DMS79 (cell line): ENCODE data around the gene PNPLA7.
A peak's percentile ranks its signal among the peaks of the same experiment; 100 is the strongest.
"Not testable (repeated sequence)": the region's sequence is repeated elsewhere in the genome, so short reads cannot be mapped to it uniquely, and the experiment has no call there.

Experiments
- DNase-seq: peaks from one replicate; lab custom pipeline; 2025; lab: John Stamatoyannopoulos, UW

Gene PNPLA7

GRCh38 chr9:137575364-137575715, 25.1 kb upstream of the PNPLA7 start:
- DNase-seq = no peak

DNA sequence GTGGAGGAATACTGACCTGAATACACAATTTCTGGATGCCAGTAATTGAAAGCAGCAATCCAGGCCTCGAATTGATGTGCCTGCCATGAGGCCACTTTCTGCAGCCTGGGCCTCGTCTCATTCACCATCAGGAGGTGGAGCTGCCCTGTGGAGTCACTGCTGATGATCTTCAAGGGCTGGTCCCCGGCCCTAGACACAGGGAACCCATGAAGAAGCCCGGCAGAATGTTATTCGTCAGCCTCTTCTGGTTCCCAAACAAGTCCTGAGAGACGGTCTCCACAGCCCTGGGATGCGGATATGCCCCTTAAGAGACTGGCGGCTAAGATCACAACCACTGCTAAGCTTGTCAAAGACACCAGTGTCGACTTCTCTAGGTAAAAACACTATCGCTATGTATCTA, 24.0 kb upstream of the PNPLA7 start:
- DNase-seq = no peak

DNA sequence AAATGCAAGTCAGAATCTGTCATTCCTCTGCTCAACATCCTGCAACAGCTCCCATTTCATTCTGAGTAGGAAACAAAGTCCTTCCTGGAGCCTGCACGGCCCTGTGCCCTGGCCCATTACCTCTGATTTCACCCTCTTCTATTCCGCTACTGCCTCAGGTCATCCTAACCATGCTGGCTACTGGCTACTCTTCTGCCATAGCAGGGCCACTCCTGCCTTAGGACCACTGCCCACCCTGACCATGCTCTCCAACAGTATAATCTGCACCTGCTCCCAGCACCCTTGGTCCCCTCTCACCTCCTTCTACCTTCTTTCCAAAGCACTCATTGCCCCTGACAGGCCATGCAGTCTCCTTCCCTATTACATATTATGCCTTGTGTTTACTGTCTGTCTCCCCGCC, 20.4 kb upstream of the PNPLA7 start:
- no peak for DNase-seq

GRCh38 chr9:137569609-137570203, 19.5 kb upstream of the PNPLA7 start:
- DNase-seq = no peak

GRCh38 chr9:137568445-137568844, 18.2 kb upstream of the PNPLA7 start:
- DNase-seq = not testable (repeated sequence)

GRCh38 chr9:137564817-137565411, 14.7 kb upstream of the PNPLA7 start:
- DNase-seq = no peak

DNA sequence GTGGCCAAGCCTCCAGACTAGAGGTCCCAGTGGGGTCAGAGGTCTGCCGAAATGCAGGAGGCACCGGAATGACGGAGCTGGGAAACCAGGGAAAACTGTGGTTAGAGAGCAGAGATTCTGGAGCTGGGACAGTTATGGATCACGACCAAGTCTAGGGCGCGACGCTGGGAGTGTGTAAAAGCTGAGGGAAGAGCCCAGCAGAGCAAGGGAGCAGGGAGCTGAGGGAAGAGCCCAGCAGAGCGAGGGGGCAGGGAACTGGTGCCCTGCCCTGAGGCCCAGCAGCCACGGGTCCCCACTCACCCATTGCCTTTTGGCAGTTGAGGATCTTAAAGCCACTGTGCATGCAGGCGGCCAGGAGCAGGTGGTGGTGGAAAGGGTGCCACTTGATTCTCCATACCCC, 13.9 kb upstream of the PNPLA7 start:
- DNase-seq = no peak

GRCh38 chr9:137558127-137558526, 7.9 kb upstream of the PNPLA7 start:
- DNase-seq = no peak

DNA sequence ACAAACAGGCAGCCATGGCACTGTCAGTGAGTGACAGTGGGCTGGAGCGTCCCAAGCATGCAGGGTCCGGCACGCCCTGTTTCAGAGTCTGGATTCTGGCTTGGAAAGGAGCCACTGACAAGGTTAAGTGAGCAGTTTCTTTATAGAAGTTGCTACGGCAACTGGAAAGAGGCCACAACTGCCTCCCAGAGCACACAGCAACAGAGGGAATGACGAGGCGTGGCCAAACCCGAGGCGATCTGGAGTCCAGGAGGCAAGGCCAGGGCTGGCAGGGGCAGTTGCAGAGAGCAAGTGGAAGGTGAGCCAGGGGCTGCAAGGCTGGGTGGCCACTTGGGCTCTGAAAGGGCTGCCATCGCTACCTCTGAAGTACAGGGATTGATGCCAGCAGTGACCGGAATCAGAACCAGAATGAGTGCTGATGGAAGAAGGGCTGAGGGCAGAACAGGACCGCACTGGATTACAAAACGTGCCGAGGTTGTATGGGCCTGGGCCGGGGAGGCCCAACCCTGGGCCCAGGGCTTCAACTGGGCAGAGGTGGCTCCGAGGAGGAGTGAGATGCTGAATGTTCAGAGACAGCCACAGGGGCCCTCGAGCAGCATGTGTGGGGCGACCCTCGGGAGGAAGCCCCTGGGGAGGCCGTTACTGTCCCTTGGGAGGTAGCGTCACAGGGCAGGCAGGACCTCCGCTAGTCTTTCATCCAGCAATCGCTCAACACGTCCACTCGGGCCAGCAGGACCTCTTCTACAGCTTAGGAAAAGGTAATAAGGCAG, 6.1 kb upstream of the PNPLA7 start:
- DNase-seq = no peak

GRCh38 chr9:137555179-137555578, 5.0 kb upstream of the PNPLA7 start:
- DNase-seq = no peak

- DNase-seq = no peak
These were observed 4.1 kb upstream of the PNPLA7 start for GRCh38 chr9:137554349-137554748.

DNA sequence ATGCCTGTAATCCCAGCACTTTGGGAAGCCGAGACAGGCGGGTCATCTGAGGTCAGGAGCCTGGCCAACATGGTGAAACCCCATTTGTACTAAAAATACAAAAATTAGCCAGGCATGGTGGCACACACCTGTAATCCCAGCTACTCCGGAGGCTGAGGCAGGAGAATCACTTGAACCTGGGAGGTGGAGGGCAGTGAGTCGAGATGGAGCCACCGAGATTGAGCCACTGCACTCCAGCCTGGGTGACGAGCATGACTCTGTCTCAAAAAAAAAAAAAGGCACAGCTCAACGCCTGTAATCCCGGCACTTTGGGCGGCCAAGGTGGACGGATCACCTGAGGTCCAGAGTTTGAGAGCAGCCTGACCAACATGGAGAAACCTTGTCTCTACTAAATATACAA, 3.5 kb upstream of the PNPLA7 start:
- not testable (repeated sequence) for DNase-seq

DNA sequence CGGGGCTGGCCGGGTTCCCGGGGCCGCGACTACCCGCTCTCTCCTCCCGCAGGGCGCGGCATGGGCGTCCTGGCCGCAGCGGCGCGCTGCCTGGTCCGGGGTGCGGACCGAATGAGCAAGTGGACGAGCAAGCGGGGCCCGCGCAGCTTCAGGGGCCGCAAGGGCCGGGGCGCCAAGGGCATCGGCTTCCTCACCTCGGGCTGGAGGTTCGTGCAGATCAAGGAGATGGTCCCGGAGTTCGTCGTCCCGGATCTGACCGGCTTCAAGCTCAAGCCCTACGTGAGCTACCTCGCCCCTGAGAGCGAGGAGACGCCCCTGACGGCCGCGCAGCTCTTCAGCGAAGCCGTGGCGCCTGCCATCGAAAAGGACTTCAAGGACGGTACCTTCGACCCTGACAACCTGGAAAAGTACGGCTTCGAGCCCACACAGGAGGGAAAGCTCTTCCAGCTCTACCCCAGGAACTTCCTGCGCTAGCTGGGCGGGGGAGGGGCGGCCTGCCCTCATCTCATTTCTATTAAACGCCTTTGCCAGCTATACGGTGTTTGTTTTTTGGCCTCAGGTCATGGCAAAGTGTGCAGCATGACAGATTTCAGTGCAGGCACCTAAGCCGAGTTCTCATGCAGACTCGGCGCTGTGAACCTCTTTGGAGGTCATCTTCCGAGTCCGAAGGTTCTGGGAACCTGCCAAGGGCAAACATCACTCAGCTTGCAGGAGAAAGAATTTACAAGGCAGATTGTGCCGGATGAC, 2.0 kb upstream of the PNPLA7 start:
- DNase-seq = no peak

GRCh38 chr9:137551264-137552021, 1.2 kb upstream of the PNPLA7 start, which contains the start of gene MRPL41:
Gene MRPL41, plus strand, starts transcription at chr9:137551879. Its CDS starts 203 bp downstream, at chr9:137552082.
- peak; percentile 60 for DNase-seq

GRCh38 chr9:137550958-137551263, 709 bp upstream of the PNPLA7 start:
- DNase-seq = not testable (repeated sequence)

- no peak for DNase-seq
These were observed 2.3 kb downstream of the PNPLA7 start for GRCh38 chr9:137547687-137548543.

- no peak for DNase-seq
These were observed 5.1 kb downstream of the PNPLA7 start for GRCh38 chr9:137545123-137545522.

DNA sequence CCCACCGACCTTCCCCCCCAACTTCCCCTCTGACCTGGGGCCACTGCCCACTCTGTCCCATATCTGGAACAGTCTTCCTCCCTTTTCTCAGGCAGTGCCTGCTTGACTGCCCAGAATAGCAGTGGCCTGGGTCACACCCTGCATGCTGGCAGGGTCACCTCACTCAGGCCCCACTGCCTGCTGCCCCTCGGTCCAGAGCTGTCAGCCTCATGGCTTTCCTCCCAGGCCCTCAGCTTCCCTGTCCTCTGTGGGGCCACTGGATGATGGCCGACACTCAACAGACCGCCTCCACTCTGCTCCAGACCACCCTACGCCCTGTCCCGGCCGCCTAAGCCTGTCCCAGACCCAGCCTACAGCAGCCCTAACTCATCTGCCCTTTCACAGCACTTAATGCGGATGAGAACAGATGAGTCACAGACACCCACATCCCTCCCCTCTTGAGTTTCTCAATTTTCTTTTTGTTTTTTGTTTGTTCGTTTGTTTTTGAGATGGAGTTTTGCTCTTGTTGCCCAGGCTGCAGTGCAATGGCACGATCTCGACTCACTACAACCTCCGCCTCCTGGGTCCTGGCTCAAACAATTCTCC, 5.9 kb downstream of the PNPLA7 start:
- no peak for DNase-seq

DNA sequence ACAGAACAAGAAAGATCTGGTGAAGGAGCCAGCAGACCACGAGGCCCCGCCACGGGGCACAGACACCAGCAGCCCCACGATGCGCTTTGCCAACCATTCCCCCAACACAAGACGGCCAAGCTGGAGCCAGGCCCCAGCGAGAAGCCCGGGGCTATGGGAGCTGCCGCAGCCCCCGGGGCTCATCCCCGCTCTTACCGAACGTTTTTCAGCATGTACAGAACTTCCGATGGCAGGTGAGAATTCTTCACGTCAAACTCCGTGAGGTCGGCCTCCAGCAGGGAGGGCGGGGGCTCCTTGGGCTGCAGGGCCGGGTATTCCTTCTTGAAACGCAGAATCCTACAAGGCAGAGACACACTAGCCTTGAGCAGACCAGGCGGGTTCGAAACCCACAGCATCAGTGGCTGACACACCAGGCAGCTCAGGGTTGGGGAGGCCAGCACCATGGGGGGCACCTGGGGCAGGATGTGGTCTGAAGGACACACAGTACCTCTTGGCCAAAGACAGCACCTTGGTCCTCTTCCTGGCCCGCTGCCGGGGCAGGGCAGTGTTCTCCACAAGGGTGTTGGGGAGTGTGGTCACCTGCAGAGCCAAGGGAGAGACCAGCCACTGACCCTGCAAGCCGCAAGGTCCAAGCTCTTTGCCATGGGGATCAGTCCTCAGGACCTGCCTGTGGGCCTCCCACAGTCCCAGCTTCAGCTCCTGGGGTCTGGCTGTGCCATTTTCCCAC, 6.8 kb downstream of the PNPLA7 start:
- DNase-seq = no peak

GRCh38 chr9:137542486-137542885, 7.7 kb downstream of the PNPLA7 start:
- no peak for DNase-seq
